Measurements from ENCODE around the gene ETV4.

ETV4 gene

DNA sequence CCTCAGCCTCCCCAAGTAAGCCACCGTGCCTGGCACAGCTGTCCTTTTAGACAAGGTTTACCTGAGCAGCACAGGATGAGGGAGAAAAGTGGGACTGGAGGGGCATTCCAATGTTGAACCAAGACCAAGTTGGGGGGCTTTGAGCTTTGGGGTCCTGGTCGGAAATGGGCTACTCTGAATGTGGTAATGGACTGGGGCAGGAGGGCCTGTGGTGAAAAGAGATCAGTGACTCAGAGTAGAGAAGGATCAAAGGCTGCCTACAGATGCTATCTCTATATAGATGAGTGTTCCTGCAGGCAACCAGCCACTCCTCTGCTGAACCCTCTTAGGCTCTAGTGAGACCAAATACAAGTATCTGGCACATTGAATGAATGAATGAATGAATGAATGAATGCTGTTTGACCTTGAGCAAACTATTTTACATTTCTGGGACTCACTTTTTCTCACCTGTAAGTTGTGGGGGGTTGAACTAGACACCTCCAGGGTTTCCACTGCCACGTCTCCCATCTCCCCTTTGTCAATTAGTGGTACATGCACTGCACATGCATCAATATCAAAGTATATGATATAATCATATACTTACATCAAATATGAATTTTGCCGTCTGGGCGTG is 26.3 kb upstream of the ETV4 start:
- no peak for DNase-seq

GRCh38 chr17:43570518-43570928 is 24.4 kb upstream of the ETV4 start:
- no peak for DNase-seq

DNA sequence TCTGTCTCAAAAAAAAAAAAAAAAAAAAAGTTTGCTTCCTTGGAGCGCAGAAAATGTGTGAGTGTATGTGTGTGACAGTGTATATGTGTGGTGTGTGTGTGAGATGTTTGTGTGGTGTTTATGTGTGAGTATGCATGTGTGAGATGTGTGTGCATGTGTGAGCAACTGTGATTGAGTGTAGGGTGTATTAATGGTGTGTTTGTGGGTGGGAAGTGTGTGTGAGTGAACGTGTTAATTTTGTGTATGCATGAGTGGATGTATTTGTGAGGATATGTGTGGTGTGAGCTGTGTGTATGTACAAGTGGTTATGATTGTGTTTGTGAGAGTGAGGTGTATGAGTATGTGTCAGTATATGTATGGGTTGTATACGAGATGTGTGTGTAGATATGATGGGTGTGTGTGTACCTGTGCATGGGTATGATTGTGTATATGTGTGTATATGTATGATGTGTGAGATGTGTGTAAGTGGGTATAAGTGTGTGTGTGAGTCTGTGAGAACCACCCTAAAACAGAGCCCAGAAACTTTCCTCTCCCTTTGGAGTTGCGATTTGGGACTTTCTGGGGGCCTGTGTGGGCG is 22.5 kb upstream of the ETV4 start:
- DNase-seq: no peak

- no peak for DNase-seq
Measured at GRCh38 chr17:43563600-43564594, 17.8 kb upstream of the ETV4 start.

GRCh38 chr17:43562679-43563599 is 16.8 kb upstream of the ETV4 start:
- DNase-seq: no peak

DNA sequence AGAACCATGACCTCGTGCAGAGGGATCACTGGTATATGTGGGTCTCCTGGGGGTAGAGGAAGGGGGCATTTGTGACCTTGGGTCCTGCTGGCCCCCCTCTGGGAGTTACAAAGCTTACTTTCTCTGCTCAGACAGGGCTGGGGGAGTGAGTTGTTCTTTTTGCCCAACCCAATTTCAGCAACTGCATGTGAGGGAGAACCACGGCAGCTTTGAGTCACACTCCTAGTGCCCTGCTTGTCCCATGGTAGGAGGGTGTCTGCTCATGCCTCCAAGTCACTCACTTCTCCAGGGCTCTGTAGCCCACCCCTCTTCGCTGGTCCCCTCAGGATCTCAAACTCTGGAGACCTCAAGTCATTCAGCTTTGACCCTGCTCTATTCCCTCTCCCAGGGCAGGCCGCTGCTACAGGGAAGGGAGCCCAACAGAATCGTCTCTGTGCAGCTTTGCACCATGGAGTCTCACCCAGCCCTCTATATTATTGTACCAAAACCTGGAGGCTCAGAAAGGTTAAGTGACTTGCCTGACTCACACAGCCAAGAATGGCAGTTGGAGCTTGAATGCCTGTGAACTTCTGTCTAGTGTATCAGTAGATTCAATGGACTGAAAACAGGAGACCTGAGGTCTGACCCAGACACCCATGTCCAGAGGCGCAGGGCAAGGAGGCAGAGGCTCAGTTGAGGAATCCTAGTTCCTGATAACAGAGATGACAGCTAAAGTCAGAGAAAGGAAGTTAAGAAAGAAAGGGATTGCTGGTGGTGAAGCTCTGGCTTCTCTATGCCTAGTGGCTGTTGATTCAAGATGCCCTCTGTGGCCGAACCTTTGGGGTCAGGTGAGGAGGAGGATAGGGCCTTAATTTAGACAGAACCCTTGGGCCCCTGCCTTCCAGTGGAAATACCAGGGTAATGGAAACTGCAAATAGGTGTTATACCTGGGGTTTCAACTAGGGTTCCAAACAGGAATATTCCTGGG is 14.6 kb upstream of the ETV4 start:
- DNase-seq: no peak

DNA sequence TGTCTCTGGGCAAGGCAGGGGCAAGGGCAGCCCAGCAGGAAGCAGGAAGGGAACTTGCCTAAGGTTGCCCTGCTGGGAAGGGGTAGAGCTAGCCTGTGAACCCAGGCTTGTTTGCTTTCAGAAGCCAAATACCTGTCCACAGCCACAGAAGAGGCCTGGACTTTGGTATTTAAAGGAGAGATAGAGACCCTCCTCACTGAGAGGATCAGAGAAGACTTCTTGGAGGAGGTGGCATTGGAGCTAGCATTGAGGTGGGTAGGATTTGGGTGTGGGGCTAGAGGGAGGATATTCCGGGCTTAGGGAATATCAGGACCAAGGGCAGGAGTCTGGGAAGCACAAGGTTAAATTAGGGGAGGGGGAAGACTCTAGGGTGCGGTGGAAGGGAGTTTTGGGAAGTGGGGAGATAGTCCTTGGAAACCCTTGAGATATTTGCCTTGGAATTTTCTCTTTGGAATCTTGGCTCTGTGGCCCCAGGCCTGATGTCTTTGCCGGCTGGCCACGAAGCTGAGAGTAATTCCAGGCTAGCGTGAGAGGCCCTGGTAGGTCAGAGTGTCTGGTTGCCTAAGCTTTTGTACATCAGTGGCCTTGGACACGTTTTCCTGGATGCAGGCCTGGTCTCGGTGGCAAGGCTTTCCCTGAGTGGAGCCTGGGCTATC is 13.1 kb upstream of the ETV4 start:
- DNase-seq: no peak

- DNase-seq: no peak
Measured at GRCh38 chr17:43558805-43559160, 12.6 kb upstream of the ETV4 start.

DNA sequence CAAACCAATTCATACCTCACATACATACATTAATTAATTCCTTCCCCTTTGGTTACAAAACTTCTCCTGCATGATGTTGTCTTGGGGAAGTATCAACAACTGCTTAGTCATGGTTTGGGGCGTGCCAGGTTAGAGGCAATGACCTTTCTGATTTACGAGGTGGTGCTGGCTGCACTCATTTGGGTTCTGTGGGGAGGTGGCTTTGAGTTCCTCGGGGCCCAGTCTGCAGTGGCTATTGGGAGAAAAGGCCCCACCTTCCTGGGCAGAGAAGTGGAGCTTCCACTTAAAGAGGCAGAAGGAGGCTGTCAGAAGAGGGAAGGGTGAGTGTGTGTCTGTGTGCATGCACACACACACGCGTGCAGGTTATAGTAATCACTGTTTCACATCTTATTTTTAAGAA is 10.2 kb upstream of the ETV4 start:
- DNase-seq: no peak

- DNase-seq: no peak
Measured at GRCh38 chr17:43554857-43555256, 8.7 kb upstream of the ETV4 start.

DNA sequence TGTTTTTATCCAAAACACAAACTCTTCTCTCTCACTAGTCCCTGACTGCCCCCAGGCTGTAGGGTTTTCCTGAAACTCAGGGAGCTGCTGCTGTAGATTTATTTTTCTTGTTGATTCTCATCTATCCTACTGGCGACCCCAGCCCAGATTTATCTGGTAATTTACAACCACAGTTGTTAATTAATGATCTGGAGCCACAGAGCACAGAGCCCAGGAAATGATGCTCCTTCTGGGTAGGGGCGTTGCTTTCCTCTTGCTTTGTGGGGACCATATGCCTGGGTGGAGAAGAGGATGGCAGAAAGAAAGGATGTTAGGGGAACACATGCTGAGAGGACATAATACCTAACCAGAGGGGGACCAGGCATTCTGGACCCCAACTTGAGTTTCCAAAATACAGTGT is 7.4 kb upstream of the ETV4 start:
- no peak for DNase-seq

DNA sequence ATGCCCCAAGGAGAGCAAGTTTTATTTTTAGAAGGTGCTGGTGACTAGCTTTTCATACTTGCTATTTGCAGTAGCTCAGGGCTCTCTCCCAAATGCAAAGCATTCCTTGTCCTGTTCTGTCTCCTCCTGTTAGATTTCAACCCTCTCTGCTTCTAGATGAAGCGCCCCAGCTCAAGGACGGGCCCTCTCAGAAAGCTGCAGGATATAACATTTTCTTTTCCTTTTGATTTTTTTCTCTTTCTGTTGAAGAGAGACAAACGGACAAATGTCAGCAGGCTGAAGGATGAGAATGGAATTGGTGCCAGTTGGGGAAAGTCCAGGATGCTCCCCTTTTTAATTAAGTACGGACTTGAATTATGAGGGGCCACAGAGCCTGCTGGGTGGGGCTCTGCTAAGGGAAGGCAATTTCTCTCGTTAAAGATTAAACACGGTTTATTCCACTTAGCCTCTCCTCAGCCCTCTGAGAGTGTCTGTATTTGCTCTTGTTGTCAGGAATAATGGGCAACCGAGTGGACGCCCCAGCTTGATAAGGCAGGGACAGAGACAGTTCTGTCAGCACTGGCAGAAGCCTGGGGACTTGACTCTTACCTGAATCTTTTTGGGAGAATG is 6.2 kb upstream of the ETV4 start:
- no peak for DNase-seq

GRCh38 chr17:43550754-43551153 is 4.6 kb upstream of the ETV4 start:
- no peak for DNase-seq

- DNase-seq: no peak
Measured at GRCh38 chr17:43549496-43549895, 3.4 kb upstream of the ETV4 start.

- no peak for DNase-seq
Measured at GRCh38 chr17:43548689-43549379, 2.7 kb upstream of the ETV4 start.

- no peak for DNase-seq
Measured at GRCh38 chr17:43547659-43548256, 1.6 kb upstream of the ETV4 start.

DNA sequence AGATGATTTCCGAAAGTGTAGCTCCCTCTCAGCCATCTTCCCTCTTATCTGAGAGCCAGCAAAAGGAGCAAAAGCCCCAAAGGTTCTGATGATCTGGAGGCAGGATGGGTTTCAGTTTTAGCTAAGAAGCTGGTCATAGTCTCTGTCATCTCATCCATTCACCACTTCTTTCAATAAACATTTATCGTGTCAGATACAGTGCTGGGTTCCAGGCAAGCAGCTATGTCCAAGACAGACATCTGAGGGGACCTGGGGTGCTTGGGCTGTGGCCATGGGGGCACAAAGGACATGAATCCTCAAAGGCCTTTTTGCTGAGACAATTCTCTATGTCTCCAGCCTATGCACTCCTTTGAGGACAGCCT is 1.0 kb upstream of the ETV4 start:
- DNase-seq: no peak

DNA sequence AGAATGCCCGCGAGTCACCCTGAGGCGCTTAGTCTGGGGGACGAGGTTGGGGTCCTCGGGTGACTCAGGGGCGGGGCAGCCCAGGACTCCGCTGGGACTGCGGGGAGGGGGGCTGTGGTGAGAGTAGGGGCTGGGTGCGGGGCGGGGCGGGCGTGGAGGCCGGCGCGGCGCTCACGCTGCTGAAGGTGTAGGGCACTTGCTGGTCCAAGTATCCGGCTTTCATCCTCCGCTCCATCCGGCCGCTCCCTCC is 832 bp downstream of the ETV4 start:
- no peak for DNase-seq

DNA sequence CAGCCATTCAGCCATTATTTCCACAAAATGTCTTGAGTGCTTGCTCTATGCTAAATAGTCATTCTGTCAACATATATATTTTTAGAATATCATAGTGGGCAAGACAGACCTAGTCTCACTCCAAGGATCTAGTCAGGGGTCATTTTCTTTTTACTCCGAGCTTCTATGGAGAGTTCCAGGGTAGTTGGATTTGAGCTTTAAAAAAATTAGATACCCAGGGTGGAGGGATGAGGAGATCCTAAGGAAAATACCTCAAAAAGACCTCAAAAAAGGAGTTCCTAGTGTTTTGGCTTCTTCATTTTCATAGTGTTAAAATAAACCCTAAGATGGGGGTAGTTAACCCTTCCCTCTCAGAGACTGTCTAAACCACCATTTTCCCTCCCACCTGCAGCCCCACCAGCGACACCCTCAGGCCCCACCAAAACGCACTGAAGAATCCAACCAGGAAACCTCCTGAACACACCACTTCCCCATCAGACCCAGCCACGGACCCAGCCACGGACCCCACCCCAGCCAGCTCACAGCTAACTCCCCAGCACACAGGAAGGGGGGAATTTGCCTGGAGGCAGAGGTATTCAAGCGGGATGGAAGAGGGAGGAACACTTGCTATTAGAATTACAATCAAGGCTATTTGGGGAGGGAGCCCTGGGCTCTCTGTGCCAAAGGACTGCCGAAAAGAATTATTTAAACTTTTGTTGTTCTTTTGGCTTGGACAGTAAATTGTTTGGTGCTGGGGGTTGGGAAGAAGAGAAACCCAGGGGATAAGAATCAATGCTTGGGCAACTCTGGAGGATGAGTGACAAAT is 2.2 kb downstream of the ETV4 start:
- no peak for DNase-seq
